ENCODE data around the gene LMO1.

The LMO1 gene

GRCh38 chr11:8263769-8264410, at the start of gene LMO1:
LMO1 (minus strand) TSS chr11:8263878; CDS start chr11:8263362, 516 bp downstream.
- H3K9me3 Mint-ChIP-seq, result no peaks in the 10 kb centered on the region
- H3K27me3 Mint-ChIP-seq, result peaks cover 74 to 79% of the 10 kb centered on the region in 2 donors
- no peak within 1 kb of the TSS for H3K27ac Mint-ChIP-seq
- ATAC-seq (replicated peaks), result peak; percentile 81
- H3K36me3 Mint-ChIP-seq, result no peaks in the 10 kb centered on the region
- peak; percentile 56 for DNase-seq
- peaks cover 9 to 19% of the 10 kb centered on the region in 2 donors for H3K4me1 Mint-ChIP-seq
- H3K4me3 Mint-ChIP-seq, result peak within 1 kb of the TSS; percentile 80 to 84

GRCh38 chr11:8312986-8313385, 49.3 kb upstream of the LMO1 start:
- H3K27me3 Mint-ChIP-seq, result no peaks in the 10 kb centered on the region
- DNase-seq (no peak), ATAC-seq (replicated peaks) (no peak)
- H3K4me3 Mint-ChIP-seq, result no peak overlapping the region
- no peaks in the 10 kb centered on the region for H3K36me3 Mint-ChIP-seq
- no peak overlapping the region for H3K27ac Mint-ChIP-seq
- H3K9me3 Mint-ChIP-seq, result no peaks in the 10 kb centered on the region
- no peaks in the 10 kb centered on the region for H3K4me1 Mint-ChIP-seq

- H3K36me3 Mint-ChIP-seq, result no peaks in the 10 kb centered on the region
- no peak overlapping the region for H3K4me3 Mint-ChIP-seq
- H3K27ac Mint-ChIP-seq, result no peak overlapping the region
- ATAC-seq (replicated peaks), result no peak
- H3K4me1 Mint-ChIP-seq, result no peaks in the 10 kb centered on the region
- DNase-seq, result no peak
- no peaks in the 10 kb centered on the region for H3K9me3 Mint-ChIP-seq
- no peaks in the 10 kb centered on the region for H3K27me3 Mint-ChIP-seq
Observed at GRCh38 chr11:8311366-8311765, 47.7 kb upstream of the LMO1 start.

- ATAC-seq (replicated peaks) (no peak), DNase-seq (no peak)
- Mint-ChIP-seq H3K27ac (no peak overlapping the region), H3K4me3 (no peak overlapping the region), H3K36me3 (no peaks in the 10 kb centered on the region), H3K9me3 (no peaks in the 10 kb centered on the region), H3K27me3 (no peaks in the 10 kb centered on the region), H3K4me1 (no peaks in the 10 kb centered on the region)
Observed at GRCh38 chr11:8310743-8311298, 47.1 kb upstream of the LMO1 start.

GRCh38 chr11:8309862-8310261, 46.2 kb upstream of the LMO1 start:
- H3K27me3 Mint-ChIP-seq, result no peaks in the 10 kb centered on the region
- H3K4me1 Mint-ChIP-seq, result no peaks in the 10 kb centered on the region
- DNase-seq, result no peak
- no peak overlapping the region for H3K4me3 Mint-ChIP-seq
- H3K27ac Mint-ChIP-seq, result no peak overlapping the region
- peaks cover under 1 to 1% of the 10 kb centered on the region in 2 donors for H3K36me3 Mint-ChIP-seq
- peaks cover 0 to 1% of the 10 kb centered on the region in 2 donors for H3K9me3 Mint-ChIP-seq
- ATAC-seq (replicated peaks), result no peak

GRCh38 chr11:8309311-8309710, 45.6 kb upstream of the LMO1 start:
- Mint-ChIP-seq H3K27ac (no peak overlapping the region), H3K36me3 (peaks cover 4 to 5% of the 10 kb centered on the region in 2 donors), H3K27me3 (peaks cover 0 to 4% of the 10 kb centered on the region in 2 donors), H3K4me1 (no peaks in the 10 kb centered on the region), H3K9me3 (peaks cover 3 to 6% of the 10 kb centered on the region in 2 donors), H3K4me3 (no peak overlapping the region)
- DNase-seq (no peak), ATAC-seq (replicated peaks) (no peak)

GRCh38 chr11:8307601-8308000, 43.9 kb upstream of the LMO1 start:
- Mint-ChIP-seq H3K36me3 (peaks cover 5 to 6% of the 10 kb centered on the region in 2 donors), H3K4me3 (no peak overlapping the region), H3K27me3 (peaks cover 5 to 8% of the 10 kb centered on the region in 2 donors), H3K27ac (no peak overlapping the region), H3K9me3 (peaks cover 10 to 16% of the 10 kb centered on the region in 2 donors), H3K4me1 (no peaks in the 10 kb centered on the region)
- DNase-seq (no peak), ATAC-seq (replicated peaks) (no peak)

- ATAC-seq (replicated peaks), result no peak
Observed at GRCh38 chr11:8301622-8302021, 37.9 kb upstream of the LMO1 start.

GRCh38 chr11:8298801-8299786, 35.4 kb upstream of the LMO1 start:
- no peak for ATAC-seq (replicated peaks)
- H3K9me3 Mint-ChIP-seq, result peaks cover 10 to 16% of the 10 kb centered on the region in 2 donors
- H3K27me3 Mint-ChIP-seq, result peaks cover 27 to 30% of the 10 kb centered on the region in 2 donors
- H3K36me3 Mint-ChIP-seq, result peaks cover 0 to 2% of the 10 kb centered on the region in 2 donors
- H3K27ac Mint-ChIP-seq, result no peak overlapping the region
- no peaks in the 10 kb centered on the region for H3K4me1 Mint-ChIP-seq
- no peak for DNase-seq
- H3K4me3 Mint-ChIP-seq, result no peak overlapping the region

More at GRCh38 chr11:8301622-8302021, 37.9 kb upstream of the LMO1 start:
- Mint-ChIP-seq H3K27ac (no peak overlapping the region), H3K4me1 (no peaks in the 10 kb centered on the region), H3K4me3 (no peak overlapping the region), H3K9me3 (peaks cover 13 to 22% of the 10 kb centered on the region in 2 donors), H3K27me3 (peaks cover 27 to 35% of the 10 kb centered on the region in 2 donors), H3K36me3 (peaks cover 5 to 6% of the 10 kb centered on the region in 2 donors)
- no peak for DNase-seq

GRCh38 chr11:8297781-8298440, 34.2 kb upstream of the LMO1 start:
- peaks cover 25 to 30% of the 10 kb centered on the region in 2 donors for H3K27me3 Mint-ChIP-seq
- DNase-seq (no peak), ATAC-seq (replicated peaks) (no peak)
- H3K9me3 Mint-ChIP-seq, result peaks cover 6 to 9% of the 10 kb centered on the region in 2 donors
- no peak overlapping the region for H3K4me3 Mint-ChIP-seq
- H3K4me1 Mint-ChIP-seq, result no peaks in the 10 kb centered on the region
- peaks cover 0 to 2% of the 10 kb centered on the region in 2 donors for H3K36me3 Mint-ChIP-seq
- H3K27ac Mint-ChIP-seq, result no peak overlapping the region

GRCh38 chr11:8296872-8297271, 33.2 kb upstream of the LMO1 start:
- H3K27me3 Mint-ChIP-seq, result peaks cover 15 to 21% of the 10 kb centered on the region in 2 donors

GRCh38 chr11:8296038-8296649, 32.5 kb upstream of the LMO1 start:
- ATAC-seq (replicated peaks), result no peak
- no peak overlapping the region for H3K27ac Mint-ChIP-seq
- H3K4me1 Mint-ChIP-seq, result no peaks in the 10 kb centered on the region

More at GRCh38 chr11:8296872-8297271, 33.2 kb upstream of the LMO1 start:
- ATAC-seq (replicated peaks) (no peak), DNase-seq (no peak)
- Mint-ChIP-seq H3K27ac (no peak overlapping the region), H3K4me3 (no peak overlapping the region), H3K4me1 (no peaks in the 10 kb centered on the region), H3K36me3 (no peaks in the 10 kb centered on the region), H3K9me3 (no peaks in the 10 kb centered on the region)

GRCh38 chr11:8294251-8294935, 30.7 kb upstream of the LMO1 start:
- ATAC-seq (replicated peaks) (no peak), DNase-seq (no peak)
- Mint-ChIP-seq H3K27me3 (peaks cover 13 to 17% of the 10 kb centered on the region in 2 donors), H3K4me3 (no peak overlapping the region), H3K9me3 (no peaks in the 10 kb centered on the region), H3K36me3 (no peaks in the 10 kb centered on the region), H3K4me1 (no peaks in the 10 kb centered on the region), H3K27ac (no peak overlapping the region)

More at GRCh38 chr11:8296038-8296649, 32.5 kb upstream of the LMO1 start:
- Mint-ChIP-seq H3K4me3 (no peak overlapping the region), H3K9me3 (no peaks in the 10 kb centered on the region), H3K27me3 (peaks cover 19 to 21% of the 10 kb centered on the region in 2 donors), H3K36me3 (no peaks in the 10 kb centered on the region)
- no peak for DNase-seq
